ENCODE results near the gene UBALD1. TPM values are rescaled to one million over a fixed set of nuclear protein-coding genes. Genes with fewer than 3 reads are reported as not detected.

The UBALD1 gene
- polyA plus RNA-seq, 1 donor (not counting 4 experiments of a cell fraction or from before 2014, with no cell fraction given) = 4.0 TPM

- H3K4me1 ChIP-seq (ENCODE audit: control insufficient read depth, extremely low read depth, insufficient read depth, low read length) = peaks cover 13% of the 10 kb centered on the region
Observed at GRCh38 chr16:4609200-4610010, 5.3 kb downstream of the UBALD1 start.

GRCh38 chr16:4608704-4608980, 6.0 kb downstream of the UBALD1 start:
- H3K4me1 ChIP-seq (ENCODE audit: control insufficient read depth, extremely low read depth, insufficient read depth, low read length) = peaks cover 13% of the 10 kb centered on the region
- peaks cover 3 to 4% of the 10 kb centered on the region in 2 experiments for H3K36me3 ChIP-seq (ENCODE audit: control insufficient read depth in 2 of 2, extremely low read depth in 1 of 2, insufficient read depth in 2 of 2, low read length in 2 of 2)
- no peak for TF ChIP-seq CTCF (optimal IDR thresholded peaks at IDR 0.05 in 1 of 3, IDR thresholded peaks at IDR 0.05 in 1 of 3, conservative IDR thresholded peaks at IDR 0.05 in 1 of 3; ENCODE audit: extremely low read depth in 1 of 3, insufficient read depth in 2 of 3, low read length in 3 of 3)
- no peak for TF ChIP-seq EZH2 (IDR thresholded peaks at IDR 0.05; ENCODE audit: low read length)
- no peak for FAIRE-seq
- no peaks in the 10 kb centered on the region for H4K20me1 ChIP-seq (ENCODE audit: control insufficient read depth, extremely low read depth, insufficient read depth, low read length)
- H3K4me3 ChIP-seq (ENCODE audit: control insufficient read depth in 2 of 3, extremely low read depth in 1 of 3, insufficient read depth in 2 of 3, low read depth in 1 of 3, low read length in 3 of 3) = no peak overlapping the region
- no peaks in the 10 kb centered on the region for H3K9me1 ChIP-seq (ENCODE audit: control insufficient read depth, extremely low read depth, insufficient read depth, low read length)
- H3K79me2 ChIP-seq (ENCODE audit: control insufficient read depth, insufficient read depth, low read length) = peaks cover 28% of the 10 kb centered on the region
- no peak overlapping the region for H3K27ac ChIP-seq (ENCODE audit: control insufficient read depth, insufficient read depth, low read length)
- H3K9me3 ChIP-seq (ENCODE audit: control insufficient read depth, low read depth, low read length) = no peaks in the 10 kb centered on the region
- H3K9ac ChIP-seq (ENCODE audit: control insufficient read depth, extremely low read depth, insufficient read depth, low read length) = no peak overlapping the region
- no peak for DNase-seq (ENCODE audit: low read depth, low spot score)
- no peak overlapping the region for H3K4me2 ChIP-seq (ENCODE audit: control insufficient read depth, extremely low read depth, insufficient read depth, low read depth, low read length)
- H3K27me3 ChIP-seq (ENCODE audit: control insufficient read depth, extremely low read depth, insufficient read depth, low read length) = no peaks in the 10 kb centered on the region
- H2AFZ ChIP-seq (ENCODE audit: control insufficient read depth, low read length) = no peak overlapping the region
- dilution Hi-C loops (cut with MboI; ENCODE audit: extremely low pct_ligation_motif_present, low sequenced_read_pairs) = no loop called here

More at GRCh38 chr16:4609200-4610010, 5.3 kb downstream of the UBALD1 start:
- Histone ChIP-seq H3K27me3 (ENCODE audit: control insufficient read depth, extremely low read depth, insufficient read depth, low read length) (no peaks in the 10 kb centered on the region), H3K9ac (ENCODE audit: control insufficient read depth, extremely low read depth, insufficient read depth, low read length) (no peak overlapping the region), H3K4me2 (ENCODE audit: control insufficient read depth, extremely low read depth, insufficient read depth, low read depth, low read length) (no peak overlapping the region), H3K9me3 (ENCODE audit: control insufficient read depth, low read depth, low read length) (no peaks in the 10 kb centered on the region), H4K20me1 (ENCODE audit: control insufficient read depth, extremely low read depth, insufficient read depth, low read length) (no peaks in the 10 kb centered on the region), H3K9me1 (ENCODE audit: control insufficient read depth, extremely low read depth, insufficient read depth, low read length) (no peaks in the 10 kb centered on the region), H3K79me2 (ENCODE audit: control insufficient read depth, insufficient read depth, low read length) (peaks cover 33% of the 10 kb centered on the region), H3K27ac (ENCODE audit: control insufficient read depth, insufficient read depth, low read length) (no peak overlapping the region), H3K36me3 (ENCODE audit: control insufficient read depth in 2 of 2, extremely low read depth in 1 of 2, insufficient read depth in 2 of 2, low read length in 2 of 2) (peaks cover 3 to 4% of the 10 kb centered on the region in 2 experiments), H3K4me3 (ENCODE audit: control insufficient read depth in 2 of 3, extremely low read depth in 1 of 3, insufficient read depth in 2 of 3, low read depth in 1 of 3, low read length in 3 of 3) (no peak overlapping the region), H2AFZ (ENCODE audit: control insufficient read depth, low read length) (no peak overlapping the region)
- dilution Hi-C loops (cut with MboI; ENCODE audit: extremely low pct_ligation_motif_present, low sequenced_read_pairs) = no loop called here
- no peak for DNase-seq (ENCODE audit: low read depth, low spot score)
- no peak for TF ChIP-seq EZH2 (IDR thresholded peaks at IDR 0.05; ENCODE audit: low read length)
- TF ChIP-seq CTCF (optimal IDR thresholded peaks at IDR 0.05 in 1 of 3, IDR thresholded peaks at IDR 0.05 in 1 of 3, conservative IDR thresholded peaks at IDR 0.05 in 1 of 3; ENCODE audit: extremely low read depth in 1 of 3, insufficient read depth in 2 of 3, low read length in 3 of 3) = no peak
- FAIRE-seq = no peak
